WERI-Rb-1 (cell line): ENCODE measurements around the gene KIF3C.
A peak's percentile ranks its signal among the peaks of the same experiment; 100 is the strongest.
"Not testable (repeated sequence)": the region's sequence is repeated elsewhere in the genome, so short reads cannot be mapped to it uniquely, and the experiment has no call there.

Experiments
- DNase-seq: peaks from one replicate; pipeline ENCODE4 v3.0.0-alpha.2; 2020
- H3K27ac ChIP-seq: fragments of 250-450 bp; sonication (Bioruptor Pico); 2 replicates; pipeline ENCODE4 v1.5.1; 2020; ENCODE audit warnings: mild to moderate bottlenecking, moderate library complexity
- H3K27me3 ChIP-seq: fragments of 250-450 bp; sonication (Bioruptor Pico); 2 replicates; pipeline ENCODE4 v1.5.1; 2021; ENCODE audit warnings: mild to moderate bottlenecking, low read depth, moderate library complexity; ENCODE audit not compliant: insufficient read depth, severe bottlenecking
- H3K36me3 ChIP-seq: fragments of 250-450 bp; sonication (Bioruptor Pico); 2 replicates; pipeline ENCODE4 v1.5.1; 2020; ENCODE audit warnings: mild to moderate bottlenecking, moderate library complexity
- H3K4me3 ChIP-seq: 2 replicates; pipeline ENCODE4 v1.5.1; 2011; ENCODE audit warnings: low read depth, mild to moderate bottlenecking, control low read depth, low read length
- H3K9me3 ChIP-seq: fragments of 250-450 bp; sonication (Bioruptor Pico); 2 replicates; pipeline ENCODE4 v1.5.1; 2021; ENCODE audit warnings: mild to moderate bottlenecking, moderate library complexity; ENCODE audit not compliant: severe bottlenecking
- CTCF ChIP-seq: IDR thresholded peaks from 2 replicates; pipeline ENCODE4 v1.5.1; 2011; ENCODE audit warnings: low read depth, mild to moderate bottlenecking, control low read depth, inconsistent platforms, low read length

KIF3C gene

GRCh38 chr2:26017464-26018183 is 35.3 kb upstream of the KIF3C start:
- DNase-seq: no peak
- H3K27me3 ChIP-seq: peaks cover 10% of the 10 kb centered on the region
- no peaks in the 10 kb centered on the region for H3K36me3 ChIP-seq
- H3K9me3 ChIP-seq: no peaks in the 10 kb centered on the region
- no peak overlapping the region for H3K4me3 ChIP-seq
- no peak overlapping the region for H3K27ac ChIP-seq
- no peak for TF ChIP-seq CTCF

- H3K9me3 ChIP-seq, DNase-seq, H3K36me3 ChIP-seq, H3K27ac ChIP-seq, H3K4me3 ChIP-seq: not testable (repeated sequence)
- peaks cover 14% of the 10 kb centered on the region for H3K27me3 ChIP-seq
These were observed 34.4 kb upstream of the KIF3C start for GRCh38 chr2:26016706-26017045.

- H3K4me3 ChIP-seq: no peak overlapping the region
- no peaks in the 10 kb centered on the region for H3K9me3 ChIP-seq
- H3K27me3 ChIP-seq: peaks cover 14% of the 10 kb centered on the region
- no peak for TF ChIP-seq CTCF
- no peaks in the 10 kb centered on the region for H3K36me3 ChIP-seq
- no peak for DNase-seq
- no peak overlapping the region for H3K27ac ChIP-seq
These were observed 33.9 kb upstream of the KIF3C start for GRCh38 chr2:26016012-26016705.

GRCh38 chr2:26013668-26014067 is 31.4 kb upstream of the KIF3C start:
- peaks cover 2% of the 10 kb centered on the region for H3K9me3 ChIP-seq
- TF ChIP-seq CTCF: no peak
- no peak for DNase-seq
- peaks cover 14% of the 10 kb centered on the region for H3K27me3 ChIP-seq
- no peak overlapping the region for H3K27ac ChIP-seq
- H3K36me3 ChIP-seq: no peaks in the 10 kb centered on the region
- no peak overlapping the region for H3K4me3 ChIP-seq

- Histone ChIP-seq H3K9me3 (peaks cover 2% of the 10 kb centered on the region), H3K27ac (no peak overlapping the region), H3K4me3 (no peak overlapping the region), H3K27me3 (peaks cover 14% of the 10 kb centered on the region), H3K36me3 (no peaks in the 10 kb centered on the region)
- DNase-seq: peak; percentile 88
- TF ChIP-seq CTCF: no peak
These were observed 29.9 kb upstream of the KIF3C start for GRCh38 chr2:26011990-26012856.

GRCh38 chr2:26011609-26011989 is 29.3 kb upstream of the KIF3C start:
- Histone ChIP-seq H3K36me3 (no peaks in the 10 kb centered on the region), H3K27ac (no peak overlapping the region), H3K9me3 (peaks cover 2% of the 10 kb centered on the region), H3K4me3 (no peak overlapping the region), H3K27me3 (peaks cover 14% of the 10 kb centered on the region)
- no peak for DNase-seq
- TF ChIP-seq CTCF: no peak
